GM18507 (cell line): ENCODE results near the gene FAM76A.
A peak's percentile ranks its signal among the peaks of the same experiment; 100 is the strongest.
"Not testable (repeated sequence)": the region's sequence is repeated elsewhere in the genome, so short reads cannot be mapped to it uniquely, and the experiment has no call there.

ENCODE experiments used
- DNase-seq: peaks from one replicate; pipeline ENCODE4 v3.0.0; 2011; ENCODE audit warnings: low read depth; ENCODE audit not compliant: insufficient read length; ENCODE audit errors: extremely low spot score
- FAIRE-seq: peaks from 2 replicates; lab custom pipeline; 2011; peaks lifted over from hg19 to GRCh38; lab: Jason Lieb, UNC

Gene FAM76A

DNA sequence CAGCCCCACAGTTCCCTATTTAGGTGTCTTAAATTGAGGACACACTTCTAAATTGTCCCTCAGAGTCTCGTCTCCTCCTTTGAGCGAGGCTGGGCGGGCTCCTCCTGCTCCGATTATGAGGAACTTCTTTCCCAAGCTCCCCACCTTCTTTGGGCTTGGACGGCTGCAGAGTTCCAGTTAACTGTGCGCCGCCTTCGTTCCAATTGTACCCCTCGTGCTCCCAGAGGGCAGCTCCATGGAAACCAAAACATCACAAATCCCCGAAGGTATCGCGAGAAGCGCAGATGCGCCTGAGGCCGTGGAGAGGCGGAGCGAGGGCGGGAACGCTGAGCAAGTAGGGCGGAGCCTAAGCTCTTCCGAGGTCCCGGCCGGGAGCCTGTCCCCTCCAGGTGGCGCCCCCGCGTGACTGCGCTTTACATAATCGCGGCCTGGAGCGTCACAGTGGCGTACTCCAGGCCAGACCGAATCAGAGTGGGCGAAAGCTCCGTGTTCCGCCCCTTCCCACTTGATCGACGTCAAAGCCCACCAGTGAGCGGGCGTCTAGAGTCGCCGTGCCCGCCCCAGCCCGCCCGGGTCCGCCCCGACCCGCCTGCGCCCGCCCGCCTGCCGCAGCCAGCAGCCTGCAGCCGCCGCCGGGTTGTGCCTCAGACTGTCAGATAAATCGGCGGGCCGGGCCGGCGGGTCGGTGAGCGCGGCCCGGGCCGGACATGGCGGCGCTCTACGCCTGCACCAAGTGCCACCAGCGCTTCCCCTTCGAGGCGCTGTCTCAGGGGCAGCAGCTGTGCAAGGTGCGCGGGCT, at the start of gene FAM76A:
TSS of gene FAM76A (plus strand) at position 588 of the 799 bp plus-strand sequence. CDS start at position 708, 120 bp downstream.
- FAIRE-seq (peak; percentile 99), DNase-seq (peak; percentile 99)

DNA sequence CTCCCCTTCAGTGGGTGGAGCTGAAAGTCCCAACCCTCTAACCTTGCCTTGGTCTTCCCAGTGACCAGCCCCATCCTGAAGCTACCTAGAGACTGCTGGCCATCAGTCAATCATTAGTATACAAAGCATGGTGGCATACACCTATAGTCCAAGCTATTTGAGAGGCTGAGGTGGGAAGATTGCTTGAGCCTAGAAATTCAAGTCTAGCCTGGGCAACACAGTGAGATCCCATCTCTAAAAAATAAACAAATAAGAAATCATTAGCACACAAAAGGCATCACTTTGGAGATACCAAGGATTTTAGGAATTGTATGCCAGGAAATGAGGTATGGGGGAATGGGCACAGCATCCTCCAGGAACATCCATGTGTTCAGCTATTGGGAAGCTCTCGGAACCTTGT, 49.4 kb upstream of the FAM76A start:
- FAIRE-seq, result no peak
- no peak for DNase-seq

DNA sequence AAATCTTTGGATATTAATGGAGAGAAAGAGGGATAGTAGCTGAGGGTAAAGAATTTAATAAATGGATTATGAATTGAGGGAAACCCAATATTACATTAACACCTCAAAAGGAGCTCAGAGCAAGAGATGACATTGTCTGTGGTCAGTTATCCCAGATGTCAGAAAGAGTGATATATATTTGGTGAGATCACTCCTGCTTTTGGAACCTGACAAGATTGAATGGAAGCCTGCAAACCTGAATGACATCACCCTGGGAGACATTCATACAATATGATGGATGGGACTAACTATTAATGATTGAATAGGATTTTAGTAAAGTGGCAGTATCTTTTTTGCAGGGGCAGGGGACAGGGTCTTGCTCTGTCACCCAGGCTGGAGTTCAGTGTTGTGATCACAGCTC, 47.0 kb upstream of the FAM76A start:
- no peak for FAIRE-seq
- no peak for DNase-seq

DNA sequence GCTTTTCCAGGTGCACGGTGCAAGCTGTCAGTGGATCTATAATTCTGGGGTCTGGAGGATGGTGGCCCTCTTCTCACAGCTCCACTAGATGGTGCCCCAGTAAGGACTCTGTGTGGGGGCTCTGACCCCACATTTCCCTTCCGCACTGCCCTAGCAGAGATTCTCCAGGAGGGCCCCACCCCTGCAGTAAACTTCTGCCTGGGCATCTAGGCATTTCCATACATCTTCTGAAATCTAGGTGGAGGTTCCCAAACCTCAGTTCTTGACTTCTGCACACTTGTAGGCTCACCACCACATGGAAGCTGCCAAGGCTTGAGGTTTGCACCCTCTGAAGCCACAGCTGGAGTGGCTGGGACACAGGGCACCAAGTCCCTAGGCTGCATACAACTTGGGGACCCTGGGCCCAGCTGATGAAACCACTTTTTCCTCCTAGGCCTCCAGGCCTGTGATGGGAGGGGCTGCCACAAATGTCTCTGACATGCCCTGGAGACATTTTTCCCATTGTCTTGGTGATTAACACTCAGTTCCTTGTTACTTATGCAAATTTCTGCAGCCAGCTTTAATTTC, 45.5 kb upstream of the FAM76A start:
- not testable (repeated sequence) for FAIRE-seq, DNase-seq

GRCh38 chr1:27681580-27681979, 44.2 kb upstream of the FAM76A start:
- not testable (repeated sequence) for DNase-seq, FAIRE-seq

- no peak for FAIRE-seq
Measured at GRCh38 chr1:27682351-27682944, 43.3 kb upstream of the FAM76A start.

DNA sequence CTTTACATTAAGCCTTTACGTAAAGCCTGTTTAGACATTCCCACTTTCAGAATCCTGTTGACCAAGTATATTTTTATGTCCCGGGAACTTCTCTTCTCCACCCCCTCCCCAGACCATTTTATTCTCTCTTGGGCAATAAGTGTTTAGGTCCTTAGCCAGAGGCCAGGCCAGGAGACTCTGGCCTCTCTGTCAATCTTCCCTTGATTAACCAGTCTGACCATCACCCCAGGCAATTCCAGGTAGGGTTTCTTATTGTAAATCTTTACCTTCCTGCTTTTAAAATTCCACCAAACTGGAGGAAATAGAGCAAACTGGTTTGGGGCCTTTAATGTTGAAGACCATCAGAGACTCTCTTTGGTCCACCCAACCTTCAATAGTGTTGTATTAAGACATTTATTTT, 41.6 kb upstream of the FAM76A start:
- DNase-seq (no peak), FAIRE-seq (no peak)

More at GRCh38 chr1:27682351-27682944, 43.3 kb upstream of the FAM76A start:
- no peak for DNase-seq

DNA sequence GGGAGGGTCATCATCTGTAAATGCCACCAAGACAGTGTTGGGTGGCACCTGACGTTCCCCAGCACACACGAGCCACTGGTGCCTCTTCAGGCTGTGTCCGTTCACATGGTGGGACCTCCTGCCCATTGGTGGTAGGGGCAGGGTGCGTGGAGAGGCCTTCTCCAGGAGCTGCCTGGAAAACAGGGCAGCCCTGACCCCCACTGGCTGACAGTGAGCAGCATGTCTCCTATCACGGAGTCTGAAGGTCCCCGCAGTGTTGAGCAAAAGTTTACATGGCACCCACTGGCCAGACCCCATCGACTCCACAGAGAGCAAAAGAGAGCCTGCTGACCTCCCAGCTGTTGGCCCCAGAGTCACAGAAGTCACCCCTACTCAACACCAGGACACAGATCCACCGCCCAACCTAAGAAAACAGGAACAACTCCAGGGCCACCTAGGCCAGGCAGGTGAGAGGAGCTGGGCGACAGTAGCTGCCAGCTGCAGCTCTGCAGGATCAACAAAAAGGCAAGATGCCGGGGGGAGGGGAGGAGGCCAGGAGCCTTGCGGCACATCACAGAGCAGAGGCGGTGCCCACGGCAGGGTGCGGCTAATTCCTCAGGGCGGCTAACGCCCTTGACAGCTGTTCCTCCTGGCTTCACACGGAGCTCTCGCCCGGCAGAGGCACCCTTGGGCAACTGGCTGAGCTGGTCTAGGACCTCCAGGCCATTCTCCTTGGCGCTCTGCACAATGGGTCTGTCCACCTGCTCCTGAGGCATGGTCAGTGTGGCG, 39.4 kb upstream of the FAM76A start:
- FAIRE-seq, result no peak

DNA sequence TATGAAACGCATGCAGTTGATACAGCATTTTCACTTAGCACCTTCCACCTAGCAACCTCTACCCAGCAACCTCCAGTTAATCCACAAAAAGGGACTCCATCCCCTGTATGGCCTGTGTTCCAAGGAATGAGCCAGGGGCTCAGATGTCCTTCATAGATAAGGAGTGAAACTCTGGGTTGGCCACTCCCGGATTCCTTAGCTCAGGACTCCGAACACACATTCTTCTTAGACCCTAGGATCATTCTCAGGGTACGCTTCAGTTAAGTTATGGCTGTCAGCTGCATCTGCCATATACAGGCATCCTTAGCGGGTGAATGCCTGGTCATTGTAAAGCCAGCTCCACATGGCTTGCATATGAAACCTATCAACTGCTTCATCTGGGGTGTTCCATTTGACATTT, 37.9 kb upstream of the FAM76A start:
- DNase-seq, result no peak
- no peak for FAIRE-seq

More for the DNA sequence above, 39.4 kb upstream of the FAM76A start:
- DNase-seq, result no peak

DNA sequence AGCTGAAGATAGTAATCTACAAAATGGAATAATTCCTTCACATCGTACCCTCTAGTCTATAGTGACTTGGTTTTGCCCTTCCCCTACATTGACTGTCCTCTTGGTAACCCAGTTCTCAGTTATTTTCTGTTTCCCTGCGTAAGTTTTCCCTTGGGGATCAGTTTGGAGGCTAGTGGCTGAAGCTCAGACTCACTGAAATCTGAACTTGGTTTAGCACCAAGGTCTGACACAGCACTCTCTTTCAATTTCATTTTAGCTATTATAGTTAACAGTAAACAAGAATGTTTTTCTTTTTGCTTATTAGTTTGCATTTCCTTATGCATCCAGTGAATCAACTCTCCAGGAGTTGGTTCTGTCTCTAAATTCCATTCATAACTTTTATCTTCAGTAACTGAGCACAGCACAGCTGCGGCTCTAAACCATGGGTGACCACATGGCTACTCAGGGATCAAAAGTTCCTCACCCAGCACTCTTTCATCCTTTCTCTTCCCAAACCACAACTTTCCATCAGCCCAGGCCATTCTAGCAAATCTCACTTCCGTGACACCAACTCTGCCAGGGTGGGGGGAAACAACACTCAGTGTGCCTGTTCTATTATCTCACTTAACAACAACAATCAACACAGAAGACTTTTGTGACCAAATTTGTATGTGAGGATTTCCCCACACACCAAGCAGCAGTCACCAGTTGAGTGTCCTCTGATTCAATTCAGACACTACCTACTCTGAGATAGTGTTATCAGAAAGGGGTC, 36.2 kb upstream of the FAM76A start:
- FAIRE-seq, result peak; percentile 90
- no peak for DNase-seq

- DNase-seq (no peak), FAIRE-seq (peak; percentile 12)
Measured at GRCh38 chr1:27690183-27690582, 35.6 kb upstream of the FAM76A start.

DNA sequence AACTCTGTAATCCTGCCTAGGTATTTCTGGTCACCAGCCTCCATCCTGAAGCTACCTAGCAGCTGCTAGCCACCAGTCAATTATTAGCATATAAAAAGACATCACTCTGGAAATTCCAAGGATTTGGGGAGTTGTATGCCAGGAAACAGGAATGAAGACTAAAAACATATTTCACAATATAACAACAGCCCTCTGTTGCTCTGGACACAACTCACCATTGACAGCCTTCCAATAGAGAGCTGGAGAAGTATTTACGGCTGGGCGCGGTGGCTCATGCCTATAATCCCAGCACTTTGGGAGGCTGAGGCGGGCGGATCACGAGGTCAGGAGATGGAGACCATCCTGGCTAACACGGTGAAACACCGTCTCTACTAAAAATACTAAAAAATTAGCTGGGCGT, 28.9 kb upstream of the FAM76A start:
- not testable (repeated sequence) for FAIRE-seq, DNase-seq

GRCh38 chr1:27704958-27705357, 20.8 kb upstream of the FAM76A start:
- FAIRE-seq (no peak), DNase-seq (no peak)

DNA sequence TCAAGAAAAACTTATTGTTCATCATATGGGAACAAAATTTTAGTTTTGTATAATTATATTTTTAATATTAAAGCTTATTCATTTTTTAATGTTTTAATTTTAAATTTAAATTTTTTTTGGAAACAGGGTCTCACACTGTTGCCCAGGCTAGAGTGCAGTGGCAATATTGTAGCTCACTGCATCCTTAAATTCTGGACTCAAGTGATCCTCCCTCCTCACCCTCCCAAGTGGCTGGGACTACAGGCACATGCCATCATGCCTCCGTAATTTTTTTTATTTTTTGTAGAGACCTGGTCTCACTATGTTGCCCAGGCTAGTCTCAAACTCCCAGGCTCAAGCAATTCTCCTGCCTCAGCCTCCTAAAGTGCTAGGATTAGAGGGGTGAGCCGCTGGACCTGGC, 20.2 kb upstream of the FAM76A start:
- FAIRE-seq, result no peak

DNA sequence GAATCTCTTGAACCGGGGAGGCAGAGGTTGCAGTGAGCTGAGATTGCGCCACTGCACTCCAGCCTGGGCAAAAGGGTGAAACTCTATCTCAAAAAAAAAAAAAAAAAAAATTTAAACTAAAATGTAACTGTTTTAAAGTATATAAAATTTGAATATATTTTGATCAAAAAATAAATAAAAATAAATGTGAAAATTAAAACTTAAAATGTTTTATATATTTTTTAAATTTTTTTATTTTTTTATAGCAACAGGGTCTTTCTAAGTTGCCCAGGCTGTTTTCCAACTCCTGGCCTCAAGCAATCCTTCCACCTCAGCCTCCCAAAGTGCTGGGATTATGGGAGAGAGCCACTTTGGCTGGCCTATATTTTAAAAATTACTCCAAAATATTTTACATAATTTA, 15.2 kb upstream of the FAM76A start:
- no peak for FAIRE-seq
- DNase-seq, result no peak

More for the DNA sequence above, 20.2 kb upstream of the FAM76A start:
- DNase-seq, result no peak

DNA sequence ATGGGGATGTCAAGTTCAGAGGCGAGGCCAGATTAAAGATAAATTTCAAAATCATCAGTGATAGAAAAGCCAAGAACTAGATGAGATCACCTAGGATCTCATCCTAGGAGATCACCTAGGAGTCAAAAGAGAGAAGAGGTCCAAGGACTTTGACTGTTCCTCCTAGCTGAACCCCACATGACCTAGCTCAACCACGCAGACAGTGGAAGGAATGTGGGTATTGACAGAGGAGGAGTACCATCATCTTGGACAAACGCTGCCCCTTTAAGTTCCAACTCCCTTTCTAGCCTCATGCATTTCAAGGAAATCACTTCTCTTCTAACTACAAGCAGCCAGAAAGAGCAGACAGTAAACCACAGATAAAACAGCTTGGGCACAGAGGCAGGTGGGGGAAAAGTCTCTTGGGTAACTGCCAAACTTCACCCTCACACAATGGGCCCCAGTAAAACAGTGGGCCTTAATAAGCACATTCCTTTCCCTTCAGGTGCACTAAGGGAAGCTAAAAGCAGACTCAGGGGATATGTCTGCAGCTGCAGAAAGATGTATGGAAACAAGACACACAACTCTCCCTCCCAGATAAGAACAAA, 12.5 kb upstream of the FAM76A start:
- no peak for FAIRE-seq

GRCh38 chr1:27713869-27714513, 11.8 kb upstream of the FAM76A start:
- FAIRE-seq (no peak), DNase-seq (no peak)

More for the DNA sequence above, 12.5 kb upstream of the FAM76A start:
- no peak for DNase-seq

DNA sequence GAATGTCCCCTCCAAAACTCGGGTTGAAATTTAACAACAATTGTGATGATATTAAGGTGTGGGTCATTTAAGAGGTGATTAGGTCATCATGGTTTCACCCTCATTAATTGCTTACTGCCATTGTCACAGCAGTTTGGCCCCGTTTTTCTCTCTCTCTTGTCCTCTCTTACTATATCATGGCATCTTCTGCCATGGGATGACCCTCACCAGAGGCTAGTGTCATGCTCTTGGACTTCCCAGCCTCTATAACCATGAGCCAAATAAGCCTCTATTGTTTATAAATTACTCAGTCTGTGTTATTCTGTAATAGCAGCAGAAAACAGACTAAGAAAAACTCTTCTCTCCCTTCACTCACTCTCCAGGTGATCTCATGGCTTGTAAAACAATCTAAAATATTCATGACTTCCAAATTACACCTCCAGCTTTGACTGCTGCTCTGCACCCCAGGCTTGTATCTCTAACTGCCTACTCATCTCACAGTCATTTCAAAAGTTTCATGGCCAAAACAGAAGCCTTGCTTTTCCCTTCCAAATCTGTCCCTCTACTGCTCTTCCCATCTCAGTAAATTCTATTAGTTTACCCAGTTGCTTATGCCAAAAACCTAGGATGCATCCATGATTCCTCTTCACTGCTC, 9.4 kb upstream of the FAM76A start:
- DNase-seq (no peak), FAIRE-seq (no peak)
